CD4-positive, alpha-beta T cell treated with Interleukin-15 for 1 hour (primary cell): ENCODE measurements around the gene ZRSR2.
"Not testable (repeated sequence)": the region's sequence is repeated elsewhere in the genome, so short reads cannot be mapped to it uniquely, and the experiment has no call there.

ENCODE experiments used
- DNase-seq: peaks from one replicate; pipeline ENCODE4 v3.0.0-alpha.2; 2020

The ZRSR2 gene

GRCh38 chrX:15804563-15804962 lies 14.3 kb downstream of the ZRSR2 start:
- no peak for DNase-seq

- DNase-seq = no peak
These were observed 18.0 kb downstream of the ZRSR2 start for GRCh38 chrX:15808254-15808653.

- no peak for DNase-seq
These were observed 22.1 kb downstream of the ZRSR2 start for GRCh38 chrX:15812192-15812938.

GRCh38 chrX:15813416-15813815 lies 23.1 kb downstream of the ZRSR2 start:
- DNase-seq = no peak

- DNase-seq = no peak
These were observed 24.6 kb downstream of the ZRSR2 start for GRCh38 chrX:15814771-15815365.

GRCh38 chrX:15815779-15816437 lies 25.6 kb downstream of the ZRSR2 start:
- DNase-seq = no peak

GRCh38 chrX:15816438-15816809 lies 26.1 kb downstream of the ZRSR2 start:
- DNase-seq = no peak

GRCh38 chrX:15816886-15817285 lies 26.6 kb downstream of the ZRSR2 start:
- DNase-seq = peak; percentile 44

- DNase-seq = no peak
These were observed 30.1 kb downstream of the ZRSR2 start for GRCh38 chrX:15820106-15821073.

- DNase-seq = no peak
These were observed 32.6 kb downstream of the ZRSR2 start for GRCh38 chrX:15822922-15823321.

- DNase-seq = no peak
These were observed 35.7 kb downstream of the ZRSR2 start for GRCh38 chrX:15825936-15826335.

- no peak for DNase-seq
These were observed 38.9 kb downstream of the ZRSR2 start for GRCh38 chrX:15829217-15829616.

- DNase-seq = not testable (repeated sequence)
These were observed 41.1 kb downstream of the ZRSR2 start for GRCh38 chrX:15831347-15831746.

GRCh38 chrX:15834053-15834452 lies 43.8 kb downstream of the ZRSR2 start:
- DNase-seq = no peak

GRCh38 chrX:15834827-15835595 lies 44.7 kb downstream of the ZRSR2 start:
- DNase-seq = no peak

GRCh38 chrX:15838017-15838416 lies 47.7 kb downstream of the ZRSR2 start:
- peak; percentile 19 for DNase-seq

- DNase-seq = no peak
These were observed 51.7 kb downstream of the ZRSR2 start for GRCh38 chrX:15841853-15842516.

- no peak for DNase-seq
These were observed 53.7 kb downstream of the ZRSR2 start for GRCh38 chrX:15843960-15844359.

GRCh38 chrX:15848576-15848975 lies 58.3 kb downstream of the ZRSR2 start:
- no peak for DNase-seq

GRCh38 chrX:15849555-15849954 lies 59.3 kb downstream of the ZRSR2 start:
- DNase-seq = no peak

- no peak for DNase-seq
These were observed 63.3 kb downstream of the ZRSR2 start for GRCh38 chrX:15853586-15854079.
